HuH-7 (cell line): ENCODE data around the gene HTRA1.

ENCODE experiments used
- DNase-seq: peaks from one replicate; pipeline ENCODE4 v3.0.0; 2011; ENCODE audit warnings: low spot score

The HTRA1 gene

DNA sequence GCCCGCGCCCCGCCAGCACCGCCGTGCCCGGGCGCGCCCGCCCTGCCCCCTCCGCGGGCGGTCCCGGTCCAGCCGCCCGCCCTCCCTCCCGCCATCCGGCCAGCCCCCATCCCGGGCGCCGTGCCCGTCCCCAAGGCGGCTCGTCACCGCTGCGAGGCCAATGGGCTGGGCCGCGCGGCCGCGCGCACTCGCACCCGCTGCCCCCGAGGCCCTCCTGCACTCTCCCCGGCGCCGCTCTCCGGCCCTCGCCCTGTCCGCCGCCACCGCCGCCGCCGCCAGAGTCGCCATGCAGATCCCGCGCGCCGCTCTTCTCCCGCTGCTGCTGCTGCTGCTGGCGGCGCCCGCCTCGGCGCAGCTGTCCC, at the start of gene HTRA1:
Gene HTRA1 (plus strand): TSS at position 187 of the 362 bp plus-strand sequence. CDS start 100 bp downstream, at position 287.
- peak; percentile 70 for DNase-seq

GRCh38 chr10:122413327-122413726, 48.0 kb upstream of the HTRA1 start:
- no peak for DNase-seq

- DNase-seq = no peak
Observed at GRCh38 chr10:122417667-122418066, 43.7 kb upstream of the HTRA1 start.

DNA sequence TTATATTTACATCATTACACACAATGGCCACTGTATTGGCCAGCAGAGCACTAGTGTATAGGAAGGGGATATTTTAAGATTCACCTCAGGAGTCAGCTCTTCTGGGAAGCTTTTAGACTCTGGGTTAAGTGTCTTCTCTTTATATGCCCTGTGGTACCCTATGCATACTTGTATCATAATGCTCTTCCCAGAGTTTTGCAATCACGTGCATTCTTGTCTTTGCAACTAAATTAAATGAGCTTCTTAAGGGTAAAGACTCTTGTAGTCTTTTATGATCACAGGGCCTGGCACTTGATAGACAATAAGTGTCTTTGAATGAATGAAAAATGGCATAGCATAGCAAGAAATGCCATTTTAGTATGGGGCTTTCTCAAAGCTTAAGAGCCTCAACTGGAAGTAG, 42.3 kb upstream of the HTRA1 start:
- no peak for DNase-seq

DNA sequence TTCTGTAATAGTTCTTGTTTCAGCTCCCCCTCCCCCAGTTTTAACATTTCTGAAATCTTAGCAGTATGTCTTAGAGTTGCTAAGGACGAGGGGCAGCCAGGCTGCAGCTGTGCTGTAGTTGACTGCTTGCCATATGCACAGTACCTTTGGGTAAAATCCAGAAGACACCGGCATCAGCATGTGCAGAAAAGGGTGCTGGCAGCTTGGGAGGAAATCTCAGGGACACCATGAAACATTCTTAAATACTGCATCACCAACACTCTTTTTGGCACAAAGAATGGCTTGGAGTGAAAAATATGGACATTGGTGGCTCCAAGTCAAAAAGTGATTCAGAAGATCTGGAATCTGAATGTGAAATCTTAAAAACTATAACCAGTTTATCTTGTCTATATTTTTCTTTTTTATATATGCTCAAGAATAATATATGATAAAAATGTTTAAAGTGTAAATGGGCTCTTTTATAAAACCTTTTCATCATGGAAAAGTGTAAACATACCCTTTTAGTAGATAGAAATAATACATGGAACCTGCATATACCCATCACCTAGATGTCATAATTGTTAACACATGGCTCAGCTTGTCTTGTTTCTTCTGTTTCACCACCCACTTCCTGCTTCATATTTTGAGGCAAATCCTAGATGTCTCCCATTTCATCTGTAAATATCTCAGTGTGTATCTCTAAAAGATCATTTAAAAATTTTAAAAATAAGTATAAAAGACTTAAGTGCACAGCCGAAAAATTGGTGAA, 41.3 kb upstream of the HTRA1 start:
- DNase-seq = no peak

DNA sequence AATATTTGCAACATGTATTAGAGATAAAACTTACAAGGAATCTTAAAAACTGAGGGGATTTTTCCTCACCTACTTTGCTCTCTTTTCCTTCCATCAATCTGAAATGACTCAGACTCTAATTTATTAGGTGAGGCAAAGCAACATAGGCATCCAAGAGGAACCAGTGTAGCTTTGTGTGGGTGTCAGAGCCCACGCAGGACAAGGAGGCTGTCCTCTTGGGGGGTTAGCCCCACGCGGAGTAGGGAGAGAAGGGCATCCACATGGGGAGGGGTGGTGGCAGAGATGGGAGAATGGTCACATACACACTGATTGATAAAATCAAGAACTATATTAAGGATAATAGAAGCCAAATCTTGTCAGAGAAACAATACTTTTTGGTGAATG, 40.7 kb upstream of the HTRA1 start:
- no peak for DNase-seq

- no peak for DNase-seq
Observed at GRCh38 chr10:122421054-122421625, 40.2 kb upstream of the HTRA1 start.

DNA sequence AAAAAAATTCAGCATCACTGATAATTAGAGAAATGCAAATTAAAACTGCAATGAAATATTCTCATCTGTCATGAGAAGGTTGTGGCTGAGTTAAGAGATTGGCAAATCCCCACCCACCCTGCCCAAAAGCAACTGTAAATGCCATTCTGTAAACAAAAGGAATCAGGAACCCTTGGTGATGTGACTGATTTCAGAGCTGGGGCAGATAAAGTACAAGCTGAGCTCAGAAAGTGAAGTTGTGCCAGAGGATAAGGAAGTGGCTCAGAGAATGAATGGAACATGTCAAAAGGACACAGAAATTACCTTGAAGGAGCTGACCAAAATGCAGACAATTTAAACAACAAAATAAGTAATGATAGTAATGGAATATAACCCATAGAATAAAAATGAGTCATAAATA, 39.6 kb upstream of the HTRA1 start:
- no peak for DNase-seq

DNA sequence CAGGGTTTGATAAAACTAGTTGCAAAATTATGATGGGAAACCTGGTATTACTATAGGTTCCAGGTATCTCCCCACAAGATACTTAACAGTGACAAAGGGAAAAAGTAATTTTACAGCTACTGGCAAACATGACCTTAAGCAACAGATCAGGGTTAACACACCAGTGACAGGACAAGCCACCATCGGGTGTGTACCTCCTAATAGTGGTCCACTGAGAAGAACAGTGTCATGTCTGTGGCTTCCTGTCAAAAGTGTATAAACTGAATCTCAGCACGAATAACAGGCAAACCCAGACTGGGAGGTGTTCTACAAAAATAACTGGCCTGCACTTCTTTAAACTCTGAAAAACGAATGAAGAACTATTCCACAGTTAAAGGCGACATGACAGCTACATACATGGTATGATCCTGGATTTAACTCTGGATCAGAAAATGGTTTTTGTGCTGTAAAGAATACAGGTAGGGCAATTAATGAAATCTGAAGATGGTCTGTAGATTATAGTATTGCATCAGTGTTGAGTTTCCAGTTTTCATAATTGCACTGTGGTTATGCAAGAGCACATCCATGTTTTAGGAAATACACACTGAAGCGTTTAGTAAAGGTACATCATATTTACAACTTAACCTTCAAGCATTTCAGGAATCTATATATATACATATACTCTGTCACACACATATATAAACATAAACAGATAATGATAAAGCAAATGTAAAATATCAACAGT, 38.9 kb upstream of the HTRA1 start:
- DNase-seq = no peak

DNA sequence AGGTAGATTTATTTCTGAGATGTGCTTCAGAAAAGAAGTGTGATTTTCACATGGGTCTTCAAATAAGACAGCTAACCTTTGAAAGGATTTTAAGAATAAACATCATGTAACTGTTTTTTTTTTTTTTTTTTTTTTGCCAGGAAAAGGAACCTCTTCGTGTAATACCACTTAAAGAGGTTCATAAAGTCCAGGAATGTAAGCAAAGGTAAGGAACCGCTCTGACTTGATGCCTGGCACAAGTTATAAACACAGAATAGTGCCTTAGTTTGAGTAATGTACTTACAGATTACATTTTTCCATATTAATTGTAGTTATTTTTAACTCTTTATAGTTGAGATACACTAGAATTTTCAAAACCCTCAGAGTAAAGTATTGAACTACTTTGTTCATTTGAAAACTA, 37.3 kb upstream of the HTRA1 start:
- DNase-seq = no peak

DNA sequence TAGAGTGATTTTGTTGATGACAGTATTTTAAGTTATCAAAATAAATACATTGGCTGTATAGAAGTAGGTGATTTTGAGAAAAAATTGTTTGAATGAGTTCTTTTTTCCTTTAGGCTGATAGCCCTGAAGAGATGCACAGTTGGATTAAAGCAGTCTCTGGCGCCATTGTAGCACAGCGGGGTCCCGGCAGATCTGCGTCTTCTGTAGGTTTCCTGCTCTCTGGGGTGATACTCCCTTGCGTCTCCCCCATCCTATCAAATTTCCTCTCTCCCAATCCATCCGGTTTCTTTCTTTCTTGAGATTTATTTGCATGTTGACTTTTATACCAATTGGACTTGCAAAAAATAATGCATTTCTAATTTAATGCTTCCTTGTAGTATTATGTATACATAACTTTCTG, 34.5 kb upstream of the HTRA1 start:
- no peak for DNase-seq

DNA sequence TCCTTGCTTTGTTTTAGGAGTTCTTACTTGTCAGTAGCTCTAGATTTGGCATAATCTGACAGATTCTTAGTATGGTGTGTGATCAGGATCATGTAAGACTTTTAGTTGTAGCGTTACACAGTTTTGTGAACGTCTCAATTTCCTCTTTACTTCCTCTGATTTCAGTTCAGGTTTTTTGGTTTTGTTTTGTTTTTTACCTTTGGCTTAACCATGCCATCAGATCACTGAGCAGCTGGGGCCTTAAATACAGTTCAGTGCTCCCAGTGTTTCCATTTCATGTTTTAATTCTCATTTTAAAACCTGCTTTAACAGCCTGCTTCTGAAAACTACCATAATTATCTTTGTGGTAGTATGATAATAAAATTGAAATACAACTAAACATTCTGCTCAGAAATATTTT, 34.1 kb upstream of the HTRA1 start:
- no peak for DNase-seq

DNA sequence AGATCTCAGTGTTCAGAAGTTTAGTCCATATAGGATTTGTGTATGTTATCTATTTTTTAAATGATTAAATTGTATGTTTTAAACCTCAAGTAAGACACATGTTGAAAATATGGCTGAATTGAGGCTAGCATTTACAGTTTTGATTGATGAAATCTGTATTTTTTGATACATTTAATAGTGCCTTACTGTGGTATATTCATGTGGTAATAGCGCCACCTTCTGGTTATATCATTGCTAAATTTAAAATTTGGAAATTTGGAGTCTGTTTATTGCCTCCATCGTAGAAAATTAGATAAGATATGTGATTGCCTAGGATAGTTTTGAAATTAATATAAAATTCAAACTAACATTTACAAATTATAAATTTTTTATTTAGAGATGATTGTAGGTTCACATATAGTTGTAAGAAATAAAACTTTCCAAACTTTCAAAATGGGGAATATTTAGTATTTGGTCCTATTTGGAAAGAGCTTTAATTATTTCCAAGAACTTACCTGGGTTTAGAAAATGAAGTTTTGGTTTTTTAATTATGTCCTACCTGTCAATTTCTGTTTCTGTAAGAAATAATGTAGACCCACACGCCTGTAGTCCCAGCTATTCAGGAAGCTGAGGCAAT, 26.0 kb upstream of the HTRA1 start:
- no peak for DNase-seq

DNA sequence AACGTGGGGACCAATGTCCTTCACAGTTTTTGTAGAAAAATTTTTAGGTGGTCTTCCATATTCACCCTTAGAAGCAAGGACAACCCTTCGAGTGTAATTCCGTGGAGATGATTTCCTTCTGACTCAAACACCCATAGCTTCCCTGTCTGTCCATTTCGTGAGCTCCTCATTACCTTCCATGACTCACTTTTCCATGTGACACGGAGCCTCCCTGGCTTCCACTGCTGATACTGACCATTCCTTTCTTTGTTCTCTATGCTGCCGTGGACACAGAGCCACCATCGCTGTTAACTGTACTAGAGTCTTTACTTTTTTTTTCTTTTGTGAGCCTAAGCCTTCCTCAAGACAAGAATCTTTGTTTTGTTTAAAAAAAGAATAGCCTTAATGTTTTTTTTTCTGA, 19.4 kb upstream of the HTRA1 start:
- no peak for DNase-seq

DNA sequence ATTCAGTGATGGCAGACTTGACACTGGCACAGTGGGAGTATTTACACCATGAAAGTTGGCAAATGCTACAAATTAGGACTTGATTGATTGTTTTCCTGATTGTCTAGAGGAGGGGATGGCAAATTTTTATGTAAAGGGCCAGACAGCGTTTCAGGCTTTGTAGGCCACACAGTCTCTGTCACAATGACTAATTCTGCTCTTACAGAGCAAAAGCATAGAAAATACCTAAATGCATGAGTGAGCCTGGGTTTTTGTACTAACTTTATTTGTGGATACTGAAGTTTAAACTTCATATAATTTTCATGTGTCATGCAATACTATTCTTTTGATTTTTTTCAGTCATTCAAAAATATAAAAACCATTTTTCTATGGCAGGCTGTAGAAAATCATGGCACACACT, 15.9 kb upstream of the HTRA1 start:
- no peak for DNase-seq

- no peak for DNase-seq
Observed at GRCh38 chr10:122445904-122446303, 15.4 kb upstream of the HTRA1 start.

DNA sequence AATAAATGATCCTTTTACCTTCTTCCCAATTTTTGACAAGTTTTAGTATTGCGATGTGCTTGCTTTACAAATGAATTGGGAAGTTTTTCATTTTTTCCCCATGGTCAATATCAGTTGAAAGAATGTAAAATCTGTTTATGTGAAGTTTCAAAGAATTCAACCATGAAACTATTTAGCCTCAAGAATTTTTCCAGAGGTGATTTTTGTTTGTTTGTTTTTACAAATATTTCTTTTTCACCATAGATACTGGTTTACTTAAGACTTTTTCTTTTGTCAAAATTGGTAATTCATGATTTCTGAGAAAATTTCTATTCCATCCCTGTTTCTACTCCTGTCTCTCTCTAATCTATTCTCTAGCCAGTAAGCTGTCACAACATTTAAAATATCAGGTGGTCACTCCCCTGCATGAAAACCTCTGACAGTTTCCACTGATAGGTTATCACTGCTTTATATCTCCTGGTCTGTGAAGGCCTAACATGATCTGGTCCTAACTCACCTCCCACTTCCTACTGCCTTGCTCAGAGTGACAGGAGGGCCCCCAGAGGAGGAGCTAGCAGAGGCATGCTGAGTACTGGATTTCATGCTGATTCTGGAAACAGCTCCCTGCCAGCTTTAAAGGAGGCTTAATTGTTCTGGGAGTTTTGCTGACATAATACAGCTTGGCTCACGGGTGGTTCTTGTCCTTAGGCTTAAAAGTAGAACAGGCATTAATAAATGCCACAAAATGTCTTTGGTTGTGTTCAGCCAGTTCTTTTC, 14.5 kb upstream of the HTRA1 start:
- peak; percentile 56 for DNase-seq

GRCh38 chr10:122448600-122448999, 12.8 kb upstream of the HTRA1 start:
- DNase-seq = no peak

- DNase-seq = no peak
Observed at GRCh38 chr10:122449153-122449552, 12.2 kb upstream of the HTRA1 start.

GRCh38 chr10:122450353-122450990, 10.9 kb upstream of the HTRA1 start:
- DNase-seq = no peak

- DNase-seq = no peak
Observed at GRCh38 chr10:122454071-122454470, 7.3 kb upstream of the HTRA1 start.

DNA sequence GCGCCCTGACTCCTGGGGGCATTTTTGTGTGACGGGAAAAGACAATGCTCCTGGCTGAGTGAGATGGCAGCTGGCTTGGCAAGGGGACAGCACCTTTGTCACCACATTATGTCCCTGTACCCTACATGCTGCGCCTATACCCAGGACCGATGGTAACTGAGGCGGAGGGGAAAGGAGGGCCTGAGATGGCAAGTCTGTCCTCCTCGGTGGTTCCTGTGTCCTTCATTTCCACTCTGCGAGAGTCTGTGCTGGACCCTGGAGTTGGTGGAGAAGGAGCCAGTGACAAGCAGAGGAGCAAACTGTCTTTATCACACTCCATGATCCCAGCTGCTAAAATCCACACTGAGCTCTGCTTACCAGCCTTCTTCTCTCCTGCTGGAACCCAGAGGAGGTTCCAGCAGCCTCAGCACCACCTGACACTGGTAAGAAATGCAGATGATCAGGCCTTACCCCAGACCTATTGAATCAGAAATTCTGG, 6.7 kb upstream of the HTRA1 start, which contains the start of gene ARMS2:
Gene ARMS2 (plus strand): TSS at position 51 of the 478 bp plus-strand sequence. CDS start 75 bp downstream, at position 126.
- DNase-seq = no peak
